MM.1S (cell line): ENCODE data around the gene PEA15.

Source experiments
- DNase-seq: peaks from one replicate; pipeline ENCODE4 v3.0.0-alpha.2; 2015
- H2AFZ ChIP-seq: fragments of 300-600 bp; sonication (generic); 2 replicates; pipeline ENCODE4 v1.6.0; 2016; ENCODE audit warnings: antibody characterized with exemption, low read length
- H3F3A ChIP-seq: fragments of 300-600 bp; sonication (generic); 2 replicates; pipeline ENCODE4 v1.6.1; 2016; ENCODE audit warnings: mild to moderate bottlenecking, antibody characterized with exemption, low read length, moderate library complexity, mixed read lengths; ENCODE audit not compliant: insufficient read depth
- H3K27ac ChIP-seq: fragments of 300-600 bp; sonication (generic); 2 replicates; pipeline ENCODE4 v1.5.1; 2016; ENCODE audit warnings: mild to moderate bottlenecking, low read length
- H3K27me3 ChIP-seq: fragments of 300-600 bp; sonication (generic); replicated peaks from 2 replicates; pipeline ENCODE4 v1.6.0; 2016; ENCODE audit warnings: low read length; ENCODE audit not compliant: insufficient read depth
- H3K36me3 ChIP-seq: fragments of 300-600 bp; sonication (generic); replicated peaks from 2 replicates; pipeline ENCODE4 v1.6.1; 2016; ENCODE audit warnings: mild to moderate bottlenecking, low read length, mixed read lengths; ENCODE audit not compliant: insufficient read depth
- H3K4me1 ChIP-seq: fragments of 300-600 bp; sonication (generic); 2 replicates; pipeline ENCODE4 v1.6.1; 2016; ENCODE audit warnings: low read length, mixed read lengths
- H3K4me2 ChIP-seq: fragments of 300-600 bp; sonication (generic); 2 replicates; pipeline ENCODE4 v1.6.0; 2016; ENCODE audit warnings: low read depth, low read length
- H3K4me3 ChIP-seq: fragments of 300-600 bp; sonication (generic); 2 replicates; pipeline ENCODE4 v1.5.1; 2016; ENCODE audit warnings: low read length, mixed read lengths
- H3K79me2 ChIP-seq: fragments of 300-600 bp; sonication (generic); 2 replicates; pipeline ENCODE4 v1.6.1; 2016; ENCODE audit warnings: mixed run types, low read length, mixed read lengths
- H3K9ac ChIP-seq: fragments of 300-600 bp; sonication (generic); 2 replicates; pipeline ENCODE4 v1.6.1; 2016; ENCODE audit warnings: low read length, mixed read lengths
- H3K9me2 ChIP-seq: fragments of 300-600 bp; sonication (generic); replicated peaks from 2 replicates; pipeline ENCODE4 v1.6.1; 2016; ENCODE audit warnings: mild to moderate bottlenecking, low read length, mixed read lengths; ENCODE audit not compliant: insufficient read depth
- H3K9me3 ChIP-seq: fragments of 300-600 bp; sonication (generic); replicated peaks from 2 replicates; pipeline ENCODE4 v1.6.1; 2016; ENCODE audit warnings: mild to moderate bottlenecking, low read length, mixed read lengths; ENCODE audit not compliant: insufficient read depth
- H4K20me1 ChIP-seq: fragments of 300-600 bp; sonication (generic); 2 replicates; pipeline ENCODE4 v1.6.1; 2016; ENCODE audit warnings: mild to moderate bottlenecking, low read length, moderate library complexity, mixed read lengths; ENCODE audit not compliant: insufficient read depth
- EZH2 ChIP-seq: fragments of 300-600 bp; sonication (generic); optimal IDR thresholded peaks from 2 replicates; pipeline ENCODE3; 2017; ENCODE audit warnings: low read depth, mild to moderate bottlenecking, antibody characterized with exemption, low read length, mixed read lengths
- EZH2phosphoT487 ChIP-seq: fragments of 300-600 bp; sonication (generic); IDR thresholded peaks from 2 replicates; pipeline ENCODE4 v1.6.1; 2018; ENCODE audit warnings: antibody characterized with exemption, low read length
- TF ChIP-seq, protein P1 (sequence below): fragments of 300-600 bp; sonication (generic); IDR thresholded peaks from 2 replicates; pipeline ENCODE4 v1.5.1; 2016; ENCODE audit warnings: antibody characterized with exemption, low read length, mixed read lengths

PEA15 gene

DNA sequence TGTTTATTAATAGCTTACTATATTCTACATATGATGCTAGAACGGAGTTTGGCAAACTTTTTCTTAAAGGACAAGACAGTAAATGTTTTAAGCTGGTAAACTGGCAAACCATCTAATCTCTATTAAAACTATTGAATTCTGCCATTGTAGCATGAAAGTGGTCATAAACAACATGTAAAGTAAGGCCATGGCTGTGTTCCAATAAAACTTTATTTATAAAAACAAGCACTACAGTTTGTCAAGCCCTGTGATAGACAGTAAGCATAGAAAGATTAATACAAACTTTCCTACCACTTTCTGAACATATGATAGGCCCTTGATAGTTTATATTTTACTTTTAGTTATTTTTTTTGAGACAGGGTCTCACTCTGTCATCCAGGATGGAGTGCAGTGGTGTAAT lies 22.4 kb downstream of the PEA15 start:
- Histone ChIP-seq H4K20me1 (no peaks in the 10 kb centered on the region), H3K4me2 (no peak overlapping the region), H3K36me3 (peaks cover 22% of the 10 kb centered on the region)

DNA sequence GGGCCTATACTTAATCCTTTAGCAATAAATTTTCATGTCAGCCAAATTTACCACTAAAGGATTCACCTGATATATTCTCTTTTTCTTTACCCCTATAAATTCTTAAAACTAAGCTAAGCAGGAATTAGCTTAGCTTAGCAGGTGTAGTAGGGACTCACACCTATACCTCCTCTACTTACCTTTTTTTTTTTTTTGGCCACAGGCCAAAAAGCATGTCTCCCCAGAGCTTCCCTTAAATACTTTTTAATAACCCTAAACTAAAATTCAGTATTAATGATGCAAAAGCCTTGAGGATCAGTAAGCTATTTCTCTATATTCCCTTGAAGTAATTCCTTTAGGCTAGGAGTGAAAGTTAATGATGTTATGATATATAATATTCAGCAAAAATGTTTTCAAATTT lies 23.2 kb downstream of the PEA15 start:
- Histone ChIP-seq H3K4me3 (no peak overlapping the region), H3K4me2 (no peak overlapping the region), H3K36me3 (peaks cover 22% of the 10 kb centered on the region; the same call in 1 of the 2 replicates), H3K9ac (no peak overlapping the region), H3K4me1 (peaks cover 11% of the 10 kb centered on the region), H3F3A (peaks cover 4% of the 10 kb centered on the region; the same call in 1 of the 2 replicates), H3K79me2 (peaks cover under 1% of the 10 kb centered on the region; the same call in 1 of the 2 replicates), H3K27ac (no peak overlapping the region), H3K9me2 (no peaks in the 10 kb centered on the region), H3K27me3 (no peaks in the 10 kb centered on the region), H2AFZ (no peak overlapping the region), H3K9me3 (no peaks in the 10 kb centered on the region), H4K20me1 (no peaks in the 10 kb centered on the region)
- no peak for TF ChIP-seq EZH2
- TF ChIP-seq EZH2phosphoT487, result no peak
- TF ChIP-seq, protein P1, sequence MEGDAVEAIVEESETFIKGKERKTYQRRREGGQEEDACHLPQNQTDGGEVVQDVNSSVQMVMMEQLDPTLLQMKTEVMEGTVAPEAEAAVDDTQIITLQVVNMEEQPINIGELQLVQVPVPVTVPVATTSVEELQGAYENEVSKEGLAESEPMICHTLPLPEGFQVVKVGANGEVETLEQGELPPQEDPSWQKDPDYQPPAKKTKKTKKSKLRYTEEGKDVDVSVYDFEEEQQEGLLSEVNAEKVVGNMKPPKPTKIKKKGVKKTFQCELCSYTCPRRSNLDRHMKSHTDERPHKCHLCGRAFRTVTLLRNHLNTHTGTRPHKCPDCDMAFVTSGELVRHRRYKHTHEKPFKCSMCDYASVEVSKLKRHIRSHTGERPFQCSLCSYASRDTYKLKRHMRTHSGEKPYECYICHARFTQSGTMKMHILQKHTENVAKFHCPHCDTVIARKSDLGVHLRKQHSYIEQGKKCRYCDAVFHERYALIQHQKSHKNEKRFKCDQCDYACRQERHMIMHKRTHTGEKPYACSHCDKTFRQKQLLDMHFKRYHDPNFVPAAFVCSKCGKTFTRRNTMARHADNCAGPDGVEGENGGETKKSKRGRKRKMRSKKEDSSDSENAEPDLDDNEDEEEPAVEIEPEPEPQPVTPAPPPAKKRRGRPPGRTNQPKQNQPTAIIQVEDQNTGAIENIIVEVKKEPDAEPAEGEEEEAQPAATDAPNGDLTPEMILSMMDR, result no peak
- DNase-seq, result no peak

More for the DNA sequence above, 22.4 kb downstream of the PEA15 start:
- Histone ChIP-seq H3K27ac (peak overlapping the region; percentile 34; the same call in 1 of the 2 replicates), H3K9ac (no peak overlapping the region), H3K4me3 (no peak overlapping the region), H3K79me2 (no peaks in the 10 kb centered on the region), H3F3A (peaks cover 4% of the 10 kb centered on the region; the same call in 1 of the 2 replicates), H3K4me1 (peaks cover 11% of the 10 kb centered on the region), H2AFZ (no peak overlapping the region), H3K9me3 (no peaks in the 10 kb centered on the region), H3K9me2 (no peaks in the 10 kb centered on the region), H3K27me3 (no peaks in the 10 kb centered on the region)
- TF ChIP-seq EZH2phosphoT487 (no peak), EZH2 (no peak)
- TF ChIP-seq, protein P1, result no peak
- no peak for DNase-seq

DNA sequence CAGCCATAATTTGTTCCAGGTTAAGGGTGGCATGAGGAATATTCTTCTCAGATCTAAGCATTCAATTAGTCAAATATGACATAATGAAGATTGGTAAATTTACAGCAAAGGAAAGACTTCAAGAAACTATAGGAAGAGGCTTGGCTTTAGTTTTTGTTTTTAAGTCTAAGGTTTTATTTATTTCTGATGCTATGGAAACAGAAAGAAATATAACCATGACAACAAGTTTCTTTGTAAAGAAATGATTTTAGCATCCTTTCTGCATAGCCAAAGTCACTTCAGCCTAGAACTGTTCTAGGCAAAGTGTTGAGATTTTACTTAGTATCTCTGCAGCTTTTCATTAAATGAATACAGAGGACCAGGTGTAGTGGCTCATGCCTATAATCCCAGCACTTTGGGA lies 27.7 kb downstream of the PEA15 start:
- no peak overlapping the region for H3K4me3 ChIP-seq
- no peak for DNase-seq
- H3K36me3 ChIP-seq, result peaks cover 16% of the 10 kb centered on the region

More for the DNA sequence above, 27.7 kb downstream of the PEA15 start:
- H3K9me3 ChIP-seq, result no peaks in the 10 kb centered on the region
- H3F3A ChIP-seq, result no peaks in the 10 kb centered on the region
- H3K9ac ChIP-seq, result no peak overlapping the region
- no peak overlapping the region for H3K27ac ChIP-seq
- TF ChIP-seq EZH2phosphoT487 (no peak), EZH2 (no peak)
- TF ChIP-seq, protein P1, result no peak
- no peaks in the 10 kb centered on the region for H4K20me1 ChIP-seq
- no peak overlapping the region for H2AFZ ChIP-seq
- H3K4me2 ChIP-seq, result no peak overlapping the region
- no peaks in the 10 kb centered on the region for H3K27me3 ChIP-seq
- 0 out of 2 replicates have a peak, but pooled peaks cover under 1% of the 10 kb centered on the region for H3K4me1 ChIP-seq
- no peaks in the 10 kb centered on the region for H3K9me2 ChIP-seq
- H3K79me2 ChIP-seq, result peaks cover 5% of the 10 kb centered on the region; the same call in 1 of the 2 replicates
